MM.1S (cell line): ENCODE results near the gene INSR.

Experiments used
- EZH2phosphoT487 ChIP-seq: fragments of 300-600 bp; sonication (generic); IDR thresholded peaks from 2 replicates; pipeline ENCODE4 v1.6.1; 2018; ENCODE audit warnings: antibody characterized with exemption, low read length
- TF ChIP-seq, protein P1 (sequence below): fragments of 300-600 bp; sonication (generic); IDR thresholded peaks from 2 replicates; pipeline ENCODE4 v1.5.1; 2016; ENCODE audit warnings: antibody characterized with exemption, low read length, mixed read lengths

DNA sequence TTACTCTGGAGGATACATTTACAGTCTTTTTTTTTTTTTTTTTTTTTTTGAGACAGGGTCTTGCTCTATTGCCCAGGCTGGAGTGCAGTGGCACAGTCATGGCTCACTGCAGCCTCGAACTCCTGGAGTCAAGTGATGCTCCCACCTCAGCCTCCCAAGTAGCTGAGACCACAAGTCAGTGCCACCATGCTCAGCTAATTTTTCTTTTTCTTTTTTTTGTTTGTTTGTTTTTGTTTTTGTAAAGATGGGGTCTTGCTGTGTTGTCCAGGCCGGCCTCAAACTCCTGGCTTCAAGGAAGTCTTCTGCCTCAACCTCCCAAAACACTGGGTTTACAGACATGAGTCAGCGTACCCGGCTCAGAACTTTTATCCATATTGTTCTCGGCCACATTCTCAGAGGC, 64.5 kb downstream of the INSR start:
- TF ChIP-seq, protein P1, sequence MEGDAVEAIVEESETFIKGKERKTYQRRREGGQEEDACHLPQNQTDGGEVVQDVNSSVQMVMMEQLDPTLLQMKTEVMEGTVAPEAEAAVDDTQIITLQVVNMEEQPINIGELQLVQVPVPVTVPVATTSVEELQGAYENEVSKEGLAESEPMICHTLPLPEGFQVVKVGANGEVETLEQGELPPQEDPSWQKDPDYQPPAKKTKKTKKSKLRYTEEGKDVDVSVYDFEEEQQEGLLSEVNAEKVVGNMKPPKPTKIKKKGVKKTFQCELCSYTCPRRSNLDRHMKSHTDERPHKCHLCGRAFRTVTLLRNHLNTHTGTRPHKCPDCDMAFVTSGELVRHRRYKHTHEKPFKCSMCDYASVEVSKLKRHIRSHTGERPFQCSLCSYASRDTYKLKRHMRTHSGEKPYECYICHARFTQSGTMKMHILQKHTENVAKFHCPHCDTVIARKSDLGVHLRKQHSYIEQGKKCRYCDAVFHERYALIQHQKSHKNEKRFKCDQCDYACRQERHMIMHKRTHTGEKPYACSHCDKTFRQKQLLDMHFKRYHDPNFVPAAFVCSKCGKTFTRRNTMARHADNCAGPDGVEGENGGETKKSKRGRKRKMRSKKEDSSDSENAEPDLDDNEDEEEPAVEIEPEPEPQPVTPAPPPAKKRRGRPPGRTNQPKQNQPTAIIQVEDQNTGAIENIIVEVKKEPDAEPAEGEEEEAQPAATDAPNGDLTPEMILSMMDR = no peak
- no peak for TF ChIP-seq EZH2phosphoT487
